ENCODE results near the gene ZNF92. TPM values are rescaled to one million over a fixed set of nuclear protein-coding genes. Genes with fewer than 3 reads are reported as not detected.

Gene ZNF92
- total RNA-seq, 1 donor from 2014 or later: 19.0 TPM

DNA sequence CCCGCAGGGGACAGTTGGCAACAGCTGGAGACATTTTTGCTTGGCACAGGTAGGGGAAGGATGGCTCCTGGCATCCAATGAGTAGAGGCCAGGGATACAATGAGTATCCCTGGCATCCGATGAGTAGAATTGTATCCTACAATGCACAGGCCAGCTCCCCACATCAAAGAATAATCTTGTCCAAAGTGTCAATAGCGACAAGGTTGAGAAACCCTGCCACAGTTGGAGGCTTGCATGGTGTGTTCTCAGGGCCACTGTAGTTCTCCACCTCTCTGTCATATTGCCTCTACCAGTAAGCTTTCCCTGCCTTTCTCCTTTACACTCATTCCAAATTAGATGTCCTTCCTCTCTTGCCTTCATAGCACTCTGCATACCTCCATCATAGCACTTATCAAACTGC lies 60.7 kb downstream of the ZNF92 start:
- TF ChIP-seq, protein P1, sequence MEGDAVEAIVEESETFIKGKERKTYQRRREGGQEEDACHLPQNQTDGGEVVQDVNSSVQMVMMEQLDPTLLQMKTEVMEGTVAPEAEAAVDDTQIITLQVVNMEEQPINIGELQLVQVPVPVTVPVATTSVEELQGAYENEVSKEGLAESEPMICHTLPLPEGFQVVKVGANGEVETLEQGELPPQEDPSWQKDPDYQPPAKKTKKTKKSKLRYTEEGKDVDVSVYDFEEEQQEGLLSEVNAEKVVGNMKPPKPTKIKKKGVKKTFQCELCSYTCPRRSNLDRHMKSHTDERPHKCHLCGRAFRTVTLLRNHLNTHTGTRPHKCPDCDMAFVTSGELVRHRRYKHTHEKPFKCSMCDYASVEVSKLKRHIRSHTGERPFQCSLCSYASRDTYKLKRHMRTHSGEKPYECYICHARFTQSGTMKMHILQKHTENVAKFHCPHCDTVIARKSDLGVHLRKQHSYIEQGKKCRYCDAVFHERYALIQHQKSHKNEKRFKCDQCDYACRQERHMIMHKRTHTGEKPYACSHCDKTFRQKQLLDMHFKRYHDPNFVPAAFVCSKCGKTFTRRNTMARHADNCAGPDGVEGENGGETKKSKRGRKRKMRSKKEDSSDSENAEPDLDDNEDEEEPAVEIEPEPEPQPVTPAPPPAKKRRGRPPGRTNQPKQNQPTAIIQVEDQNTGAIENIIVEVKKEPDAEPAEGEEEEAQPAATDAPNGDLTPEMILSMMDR (IDR thresholded peaks at IDR 0.05; ENCODE audit: unreplicated experiment): no peak
- DNase-seq (ENCODE audit: low spot score in 2 of 2, unreplicated experiment in 2 of 2): no peak
- H3K27ac Mint-ChIP-seq: no peak overlapping the region
- H3K4me3 Mint-ChIP-seq: no peak overlapping the region
- H3K36me3 Mint-ChIP-seq: peaks cover under 1% of the 10 kb centered on the region
- peaks cover 32% of the 10 kb centered on the region for H3K9me3 Mint-ChIP-seq
- no peaks in the 10 kb centered on the region for H3K27me3 Mint-ChIP-seq (ENCODE audit: low read depth)
- no peaks in the 10 kb centered on the region for H3K4me1 Mint-ChIP-seq

DNA sequence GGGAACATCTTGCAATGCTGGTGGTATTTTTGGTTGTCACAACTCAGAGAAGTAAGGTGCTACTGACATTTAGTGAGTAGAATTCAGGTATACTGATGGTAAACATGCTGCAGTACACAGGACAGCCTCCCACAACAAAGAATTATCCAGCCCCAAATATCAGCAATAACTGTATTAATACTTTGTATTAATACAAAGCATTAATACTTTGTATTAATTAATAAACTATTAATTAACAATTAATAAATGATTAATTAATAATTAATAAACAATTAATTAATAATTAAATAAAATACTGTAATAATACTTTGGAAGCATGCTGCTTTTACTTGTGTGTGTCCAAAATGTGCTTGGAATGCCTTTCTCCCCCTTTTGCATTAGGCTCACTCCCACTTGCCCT lies 62.5 kb downstream of the ZNF92 start:
- DNase-seq (ENCODE audit: low spot score in 2 of 2, unreplicated experiment in 2 of 2): no peak
- H3K9me3 Mint-ChIP-seq: peaks cover 32% of the 10 kb centered on the region
- no peaks in the 10 kb centered on the region for H3K36me3 Mint-ChIP-seq
- no peaks in the 10 kb centered on the region for H3K4me1 Mint-ChIP-seq
- H3K27me3 Mint-ChIP-seq (ENCODE audit: low read depth): no peaks in the 10 kb centered on the region
- no peak overlapping the region for H3K4me3 Mint-ChIP-seq
- TF ChIP-seq, protein P1 (IDR thresholded peaks at IDR 0.05; ENCODE audit: unreplicated experiment): no peak
- no peak overlapping the region for H3K27ac Mint-ChIP-seq

DNA sequence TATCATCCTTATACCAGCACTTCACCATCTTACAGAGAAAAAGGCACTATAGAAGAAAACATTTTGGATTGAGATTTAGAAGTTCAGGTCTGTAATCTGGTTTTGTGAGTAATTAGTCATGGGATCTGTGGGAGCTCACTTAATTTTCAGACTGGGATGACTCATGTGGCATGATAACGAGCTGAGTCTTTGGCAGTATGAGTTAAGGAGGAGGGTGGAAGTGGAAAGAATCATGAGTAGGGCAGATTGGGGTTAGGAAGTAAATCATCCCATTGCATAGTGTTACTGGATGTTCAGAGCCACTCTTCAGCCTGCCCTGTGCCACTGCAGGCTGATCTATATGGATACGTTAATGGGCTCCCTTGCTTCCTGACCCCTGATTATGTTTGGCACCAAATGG lies 64.9 kb downstream of the ZNF92 start:
- TF ChIP-seq, protein P1 (IDR thresholded peaks at IDR 0.05; ENCODE audit: unreplicated experiment): no peak
- DNase-seq (ENCODE audit: low spot score in 2 of 2, unreplicated experiment in 2 of 2): no peak
- no peaks in the 10 kb centered on the region for H3K4me1 Mint-ChIP-seq
- peaks cover 23% of the 10 kb centered on the region for H3K9me3 Mint-ChIP-seq
- no peak overlapping the region for H3K4me3 Mint-ChIP-seq
- H3K27me3 Mint-ChIP-seq (ENCODE audit: low read depth): no peaks in the 10 kb centered on the region
- H3K36me3 Mint-ChIP-seq: no peaks in the 10 kb centered on the region
- H3K27ac Mint-ChIP-seq: no peak overlapping the region

DNA sequence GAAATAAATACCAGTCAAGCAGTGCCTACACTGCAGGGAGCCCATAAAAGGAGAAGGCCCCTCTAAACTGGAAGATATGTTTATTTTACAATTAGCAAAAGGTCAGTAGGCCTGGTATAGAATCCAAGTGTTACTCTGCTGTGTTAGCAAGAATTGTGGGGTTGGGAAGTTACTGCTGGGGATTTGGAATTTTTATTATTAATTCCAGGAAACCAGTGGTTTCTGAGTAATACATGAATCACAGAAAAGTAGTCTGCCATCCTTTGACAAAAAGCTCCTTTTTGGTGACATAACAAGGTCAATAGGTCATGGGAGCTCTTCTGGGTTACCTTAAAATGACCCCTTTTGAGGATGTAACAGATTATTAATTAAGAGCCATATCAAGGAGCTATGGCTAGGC lies 67.4 kb downstream of the ZNF92 start:
- H3K27me3 Mint-ChIP-seq (ENCODE audit: low read depth): no peaks in the 10 kb centered on the region
- DNase-seq (ENCODE audit: low spot score in 2 of 2, unreplicated experiment in 2 of 2): no peak
- TF ChIP-seq, protein P1 (IDR thresholded peaks at IDR 0.05; ENCODE audit: unreplicated experiment): no peak
- no peak overlapping the region for H3K27ac Mint-ChIP-seq
- peaks cover 30% of the 10 kb centered on the region for H3K9me3 Mint-ChIP-seq
- no peaks in the 10 kb centered on the region for H3K36me3 Mint-ChIP-seq
- no peaks in the 10 kb centered on the region for H3K4me1 Mint-ChIP-seq
- H3K4me3 Mint-ChIP-seq: no peak overlapping the region

DNA sequence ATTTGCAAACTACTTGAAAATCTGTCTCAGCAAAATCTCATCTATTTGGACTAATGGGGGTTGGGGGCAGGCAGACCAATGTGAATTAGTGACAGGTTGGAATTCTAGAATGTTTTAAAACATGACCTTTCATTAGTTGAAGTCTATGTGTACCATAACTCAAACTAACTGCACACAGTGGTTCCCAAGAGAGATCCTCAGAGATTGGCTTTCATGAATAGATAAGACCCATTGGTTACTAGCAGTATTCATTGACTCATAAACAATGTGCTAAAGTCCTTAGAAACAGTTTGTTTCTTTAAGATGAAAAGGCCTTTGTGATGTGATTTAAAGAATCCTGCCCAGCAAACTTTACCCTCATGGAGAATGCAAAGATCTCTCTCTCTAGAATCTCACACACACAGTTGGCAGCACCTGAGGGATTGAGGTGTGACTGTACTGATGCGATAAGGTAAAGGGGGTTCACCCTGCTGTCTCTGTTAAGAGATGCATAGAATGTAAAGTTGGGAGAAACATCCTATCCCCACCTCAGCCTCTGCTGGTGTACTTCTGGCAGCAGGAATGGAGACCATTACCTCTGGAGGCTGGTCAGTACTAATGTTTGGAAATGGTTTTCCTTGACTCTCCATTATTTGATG lies 70.7 kb downstream of the ZNF92 start:
- DNase-seq (ENCODE audit: low spot score in 2 of 2, unreplicated experiment in 2 of 2): no peak
- TF ChIP-seq, protein P1 (IDR thresholded peaks at IDR 0.05; ENCODE audit: unreplicated experiment): no peak
- no peaks in the 10 kb centered on the region for H3K27me3 Mint-ChIP-seq (ENCODE audit: low read depth)
- peaks cover 44% of the 10 kb centered on the region for H3K9me3 Mint-ChIP-seq
- H3K4me3 Mint-ChIP-seq: no peak overlapping the region
- no peaks in the 10 kb centered on the region for H3K36me3 Mint-ChIP-seq
- H3K4me1 Mint-ChIP-seq: no peaks in the 10 kb centered on the region
- no peak overlapping the region for H3K27ac Mint-ChIP-seq

Measured in mesothelial cell of epicardium (in vitro differentiated cells).